HEK293T (cell line): ENCODE data around the gene CTAG1B.
"Not testable (repeated sequence)": the region's sequence is repeated elsewhere in the genome, so short reads cannot be mapped to it uniquely, and the experiment has no call there.

ENCODE experiments used
- ARNT ChIP-seq: fragments of 450-650 bp; IDR thresholded peaks from 2 replicates; pipeline ENCODE4 v1.6.1; 2017; ENCODE audit warnings: mild to moderate bottlenecking
- BHLHE40 ChIP-seq: fragments of 450-650 bp; IDR thresholded peaks from 2 replicates; pipeline ENCODE4 v1.6.1; 2016; ENCODE audit warnings: mild to moderate bottlenecking, moderate library complexity, borderline replicate concordance
- CTBP1 ChIP-seq: fragments of 450-650 bp; IDR thresholded peaks from 2 replicates; pipeline ENCODE4 v1.6.1; 2016; ENCODE audit warnings: borderline replicate concordance
- FOXM1 ChIP-seq: fragments of 450-650 bp; IDR thresholded peaks from 2 replicates; pipeline ENCODE4 v1.6.1; 2017; ENCODE audit warnings: mild to moderate bottlenecking, borderline replicate concordance
- HDGF ChIP-seq: fragments of 450-650 bp; IDR thresholded peaks from 2 replicates; pipeline ENCODE4 v1.6.1; 2017; ENCODE audit warnings: antibody characterized with exemption, borderline replicate concordance
- L3MBTL2 ChIP-seq: fragments of 450-650 bp; conservative IDR thresholded peaks from 2 replicates; pipeline ENCODE4 v1.6.1; 2016; ENCODE audit warnings: mild to moderate bottlenecking
- LEF1 ChIP-seq: fragments of 450-650 bp; IDR thresholded peaks from 2 replicates; pipeline ENCODE4 v1.6.1; 2017; ENCODE audit warnings: mild to moderate bottlenecking, borderline replicate concordance
- NFRKB ChIP-seq: fragments of 450-650 bp; IDR thresholded peaks from 2 replicates; pipeline ENCODE4 v1.6.1; 2016; ENCODE audit warnings: mild to moderate bottlenecking, moderate library complexity
- SUZ12 ChIP-seq: fragments of 450-650 bp; IDR thresholded peaks from 2 replicates; pipeline ENCODE4 v1.6.1; 2016; ENCODE audit warnings: mild to moderate bottlenecking
- TARDBP ChIP-seq: fragments of 450-650 bp; IDR thresholded peaks from 2 replicates; pipeline ENCODE4 v1.6.1; 2016
- TF ChIP-seq, protein P1 (sequence below): fragments of 450-650 bp; IDR thresholded peaks from 2 replicates; pipeline ENCODE4 v1.6.1; 2016

DNA sequence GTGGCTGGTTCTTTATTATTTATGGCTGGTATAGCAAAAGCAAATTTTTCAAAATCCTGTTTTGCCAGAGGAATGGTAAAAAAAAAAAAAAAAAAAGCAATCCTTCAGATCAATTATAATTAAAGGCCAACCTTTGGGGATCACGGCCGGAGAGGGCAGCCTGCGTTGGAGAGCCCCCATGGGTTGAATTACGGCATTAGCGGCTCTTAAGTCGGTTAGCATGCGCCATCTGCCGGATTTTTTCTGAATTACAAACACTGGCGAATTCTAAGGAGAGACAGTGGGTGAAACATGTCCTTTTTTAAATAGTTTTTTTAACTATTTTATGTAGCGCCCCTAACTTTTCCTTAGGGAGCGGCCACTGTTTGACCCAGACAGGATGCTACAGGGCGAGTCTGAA, 5.5 kb downstream of the CTAG1B start:
- not testable (repeated sequence) for TF ChIP-seq TARDBP, FOXM1, CTBP1, L3MBTL2, BHLHE40, SUZ12, LEF1, NFRKB, ARNT, HDGF
- TF ChIP-seq, protein P1, sequence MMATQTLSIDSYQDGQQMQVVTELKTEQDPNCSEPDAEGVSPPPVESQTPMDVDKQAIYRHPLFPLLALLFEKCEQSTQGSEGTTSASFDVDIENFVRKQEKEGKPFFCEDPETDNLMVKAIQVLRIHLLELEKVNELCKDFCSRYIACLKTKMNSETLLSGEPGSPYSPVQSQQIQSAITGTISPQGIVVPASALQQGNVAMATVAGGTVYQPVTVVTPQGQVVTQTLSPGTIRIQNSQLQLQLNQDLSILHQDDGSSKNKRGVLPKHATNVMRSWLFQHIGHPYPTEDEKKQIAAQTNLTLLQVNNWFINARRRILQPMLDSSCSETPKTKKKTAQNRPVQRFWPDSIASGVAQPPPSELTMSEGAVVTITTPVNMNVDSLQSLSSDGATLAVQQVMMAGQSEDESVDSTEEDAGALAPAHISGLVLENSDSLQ: not testable (repeated sequence)
